Measurements from ENCODE around the gene SSMEM1.
A peak's percentile ranks its signal among the peaks of the same experiment; 100 is the strongest.
"Not testable (repeated sequence)": the region's sequence is repeated elsewhere in the genome, so short reads cannot be mapped to it uniquely, and the experiment has no call there.

The SSMEM1 gene

DNA sequence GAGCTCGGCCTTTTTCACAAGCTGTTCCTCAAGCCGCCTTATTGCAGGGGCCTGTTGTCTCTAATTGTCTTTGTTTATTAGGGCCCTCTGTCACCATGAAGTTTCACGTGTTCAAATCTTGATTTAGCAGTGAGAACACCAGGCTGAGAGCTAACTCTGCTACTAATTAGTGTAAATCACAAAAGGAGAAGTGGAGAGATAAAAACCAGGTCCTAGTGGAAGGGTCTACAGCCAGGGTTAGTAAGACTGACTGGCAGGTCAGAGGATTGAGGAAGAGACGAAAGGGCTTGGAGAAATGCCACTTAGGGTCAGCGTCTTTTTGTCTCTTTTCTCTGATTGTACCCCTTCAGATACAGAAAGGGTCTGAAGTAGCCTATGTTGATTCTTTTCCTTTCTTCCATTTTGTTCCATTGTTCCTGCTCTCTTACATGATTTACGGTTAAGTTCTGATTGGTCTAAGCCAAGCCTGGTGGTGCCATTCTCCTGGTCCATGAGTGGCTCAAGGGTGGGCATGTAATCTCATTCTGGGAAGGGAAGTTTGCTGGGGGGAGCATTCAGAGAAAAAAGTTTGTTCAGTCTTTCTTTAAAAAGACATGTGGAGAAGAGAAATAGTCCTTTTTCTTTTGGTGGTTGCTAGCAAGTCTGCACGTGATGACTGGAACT, 21.3 kb downstream of the SSMEM1 start:
- DNase-seq (ENCODE audit: low read depth) = no peak
- TF ChIP-seq CTCF (IDR thresholded peaks at IDR 0.05; ENCODE audit: insufficient read depth, low read depth, low read length, missing control alignments) = no peak
- no peak overlapping the region for H3K4me3 ChIP-seq (ENCODE audit: low read length)

- not testable (repeated sequence) for DNase-seq (ENCODE audit: low read depth); H3K4me3 ChIP-seq (ENCODE audit: low read length)
Observed at GRCh38 chr7:130229981-130230380, 22.3 kb downstream of the SSMEM1 start.

- H3K4me3 ChIP-seq (ENCODE audit: low read length) = no peak overlapping the region
- DNase-seq (ENCODE audit: low read depth) = no peak
- no peak for TF ChIP-seq CTCF (IDR thresholded peaks at IDR 0.05; ENCODE audit: insufficient read depth, low read depth, low read length, missing control alignments)
Observed at GRCh38 chr7:130231792-130232191, 24.1 kb downstream of the SSMEM1 start.

DNA sequence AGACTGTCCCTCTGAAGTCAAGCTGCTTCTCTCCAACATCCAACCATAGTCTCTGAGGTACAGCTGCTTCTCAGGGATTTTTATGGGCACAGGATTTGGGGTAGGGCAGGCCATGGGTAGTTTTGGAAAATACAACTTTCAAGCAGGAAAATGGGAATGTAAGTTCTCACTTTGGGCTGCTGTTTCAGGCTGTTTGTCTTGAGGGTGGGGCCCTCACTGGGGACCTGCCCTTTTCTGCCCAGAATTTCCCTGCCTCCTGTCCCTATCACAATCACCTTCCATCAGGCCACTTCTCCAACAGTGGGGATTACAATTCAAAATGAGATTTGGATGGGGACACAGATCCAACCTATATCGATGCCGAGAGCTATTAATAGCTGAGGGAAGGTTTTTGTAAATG, 24.5 kb downstream of the SSMEM1 start:
- H3K4me3 ChIP-seq (ENCODE audit: low read length) = no peak overlapping the region
- DNase-seq (ENCODE audit: low read depth) = no peak
- no peak for TF ChIP-seq CTCF (IDR thresholded peaks at IDR 0.05; ENCODE audit: insufficient read depth, low read depth, low read length, missing control alignments)

GRCh38 chr7:130234078-130234477, 26.4 kb downstream of the SSMEM1 start:
- no peak for TF ChIP-seq CTCF (IDR thresholded peaks at IDR 0.05; ENCODE audit: insufficient read depth, low read depth, low read length, missing control alignments)
- no peak overlapping the region for H3K4me3 ChIP-seq (ENCODE audit: low read length)
- no peak for DNase-seq (ENCODE audit: low read depth)

GRCh38 chr7:130236361-130236760, 28.7 kb downstream of the SSMEM1 start:
- not testable (repeated sequence) for H3K4me3 ChIP-seq (ENCODE audit: low read length)

DNA sequence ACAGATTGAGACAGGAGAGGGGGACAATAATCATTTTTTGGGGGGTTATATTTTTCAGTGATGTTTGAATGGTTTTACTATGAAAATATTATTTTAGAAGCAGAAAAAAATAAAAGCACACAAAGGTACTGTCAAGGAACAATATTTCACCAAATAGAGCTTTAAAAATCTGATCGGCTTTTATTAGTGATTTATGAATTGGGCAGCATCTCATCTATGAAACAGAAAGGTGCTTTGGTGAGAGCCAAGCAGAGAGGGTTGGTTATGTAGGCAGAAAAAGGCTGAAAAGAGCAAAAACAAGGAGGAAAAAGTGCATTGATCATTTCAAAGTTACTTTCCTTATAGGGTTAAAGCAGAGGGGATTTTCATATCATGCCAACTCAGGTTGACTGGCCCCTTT, 32.6 kb downstream of the SSMEM1 start:
- no peak for DNase-seq (ENCODE audit: low read depth)
- TF ChIP-seq CTCF (IDR thresholded peaks at IDR 0.05; ENCODE audit: insufficient read depth, low read depth, low read length, missing control alignments) = no peak
- H3K4me3 ChIP-seq (ENCODE audit: low read length) = no peak overlapping the region

More at GRCh38 chr7:130236361-130236760, 28.7 kb downstream of the SSMEM1 start:
- DNase-seq (ENCODE audit: low read depth) = not testable (repeated sequence)

GRCh38 chr7:130242198-130243014, 34.7 kb downstream of the SSMEM1 start:
- no peak overlapping the region for H3K4me3 ChIP-seq (ENCODE audit: low read length)
- peak; percentile 93 for TF ChIP-seq CTCF (IDR thresholded peaks at IDR 0.05; ENCODE audit: insufficient read depth, low read depth, low read length, missing control alignments)

GRCh38 chr7:130243486-130243885, 35.8 kb downstream of the SSMEM1 start:
- DNase-seq (ENCODE audit: low read depth) = not testable (repeated sequence)

More at GRCh38 chr7:130242198-130243014, 34.7 kb downstream of the SSMEM1 start:
- DNase-seq (ENCODE audit: low read depth) = peak; percentile 85

DNA sequence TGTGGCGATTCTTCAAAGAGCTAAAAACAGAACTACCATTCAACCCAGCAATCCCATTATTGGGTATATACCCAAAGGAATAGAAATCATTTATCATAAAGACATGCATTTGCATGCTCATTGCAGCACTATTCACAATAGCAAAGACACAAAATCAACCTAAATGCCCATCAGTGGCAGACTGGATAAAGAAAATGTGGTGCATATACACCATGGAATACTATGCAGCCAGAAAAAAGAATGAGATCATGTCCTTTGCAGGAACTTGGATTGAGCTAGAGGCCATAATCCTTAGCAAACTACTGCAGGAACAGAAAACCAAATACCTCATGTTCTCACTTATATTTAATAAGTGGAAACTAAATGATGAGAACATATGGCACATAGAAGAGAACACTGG, 38.8 kb downstream of the SSMEM1 start:
- not testable (repeated sequence) for DNase-seq (ENCODE audit: low read depth); H3K4me3 ChIP-seq (ENCODE audit: low read length)

More at GRCh38 chr7:130243486-130243885, 35.8 kb downstream of the SSMEM1 start:
- not testable (repeated sequence) for H3K4me3 ChIP-seq (ENCODE audit: low read length)

DNA sequence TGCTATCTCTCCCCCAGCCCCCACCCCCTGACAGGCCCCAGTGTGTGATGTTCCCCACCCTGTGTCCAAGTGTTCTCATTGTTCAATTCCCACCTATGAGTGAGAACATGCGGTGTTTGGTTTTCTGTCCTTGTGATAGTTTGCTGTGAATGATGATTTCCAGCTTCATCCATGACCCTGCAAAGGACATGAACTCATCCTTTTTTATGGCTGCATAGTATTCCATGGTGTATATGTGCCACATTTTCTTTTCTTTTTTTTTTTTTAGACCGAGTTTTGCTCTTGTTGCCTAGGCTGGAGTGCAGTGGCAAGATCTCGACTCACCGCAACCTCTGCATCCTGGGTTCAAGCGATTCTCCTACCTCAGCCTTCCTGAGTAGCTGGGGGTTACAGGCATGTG, 41.2 kb downstream of the SSMEM1 start:
- H3K4me3 ChIP-seq (ENCODE audit: low read length); DNase-seq (ENCODE audit: low read depth): not testable (repeated sequence)
